HepG2 (cell line): ENCODE measurements around the gene CATSPERD. TPM values are rescaled to one million over a fixed set of nuclear protein-coding genes. Genes with fewer than 3 reads are reported as not detected.

ENCODE experiments used
- ATRX ChIP-seq: sonication (generic); formaldehyde crosslinking; IDR thresholded peaks from 2 replicates; pipeline ENCODE4 v1.4.0; 2020; ENCODE audit warnings: missing genetic modification reagents, borderline replicate concordance
- JUN ChIP-seq: sonication (generic); formaldehyde crosslinking; IDR thresholded peaks from 2 replicates; pipeline ENCODE4 v1.4.0; 2020; ENCODE audit warnings: mild to moderate bottlenecking, missing genetic modification reagents
- MIER2 ChIP-seq: IDR thresholded peaks from 2 replicates; pipeline ENCODE4 v1.6.1; 2016; ENCODE audit warnings: missing biosample characterization, missing genetic modification reagents
- PCBP1 ChIP-seq: fragments of 200-400 bp; formaldehyde crosslinking; IDR thresholded peaks from 2 replicates; pipeline ENCODE4 v1.6.1; 2017; ENCODE audit warnings: mild to moderate bottlenecking, low read depth, low read length, borderline replicate concordance
- POLR2AphosphoS5 ChIP-seq: IDR thresholded peaks from 2 replicates; pipeline ENCODE4 v1.6.1; 2012; ENCODE audit warnings: low read depth, low read length
- RARG ChIP-seq: sonication (generic); formaldehyde crosslinking; IDR thresholded peaks from 2 replicates; pipeline ENCODE4 v1.4.0; 2020; ENCODE audit warnings: low read depth, mild to moderate bottlenecking, missing genetic modification reagents
- RELA ChIP-seq: sonication (generic); formaldehyde crosslinking; IDR thresholded peaks from 2 replicates; pipeline ENCODE4 v1.4.0; 2020; ENCODE audit warnings: missing genetic modification reagents
- RNF2 ChIP-seq: fragments of 450-650 bp; conservative IDR thresholded peaks from 2 replicates; pipeline ENCODE4 v1.6.1; 2016; ENCODE audit warnings: low read depth
- SNRNP70 ChIP-seq: fragments of 200-400 bp; formaldehyde crosslinking; IDR thresholded peaks from 2 replicates; pipeline ENCODE4 v1.6.1; 2017; ENCODE audit warnings: mild to moderate bottlenecking, low read depth, low read length, moderate library complexity
- ZFP82 ChIP-seq: sonication (generic); formaldehyde crosslinking; IDR thresholded peaks from 2 replicates; pipeline ENCODE4 v1.5.1; 2020; ENCODE audit warnings: mild to moderate bottlenecking, missing genetic modification reagents, borderline replicate concordance
- ZMYM3 ChIP-seq: sonication (generic); formaldehyde crosslinking; IDR thresholded peaks from 2 replicates; pipeline ENCODE4 v1.5.1; 2020; ENCODE audit warnings: mild to moderate bottlenecking, missing genetic modification reagents
- ZNF557 ChIP-seq: sonication (generic); formaldehyde crosslinking; IDR thresholded peaks from 2 replicates; pipeline ENCODE4 v1.4.0; 2020; ENCODE audit warnings: missing genetic modification reagents
- ZNF747 ChIP-seq: sonication (generic); formaldehyde crosslinking; IDR thresholded peaks from 2 replicates; pipeline ENCODE4 v1.8.1; 2023; ENCODE audit warnings: missing genetic modification reagents, mild to moderate bottlenecking, borderline replicate concordance
- ZSCAN25 ChIP-seq: sonication (generic); formaldehyde crosslinking; IDR thresholded peaks from 2 replicates; pipeline ENCODE4 v1.8.0; 2022; ENCODE audit warnings: mild to moderate bottlenecking, missing genetic modification reagents
- polyA plus RNA-seq, 8 experiments: library from polyadenylated mRNA; depleted of rRNA in 3 of 8; stranded (reverse) in 7 of 8; unstranded in 1 of 8; fragments of >200 nt; fragmentation: Illumina TruSeq in 4 of 8; extraction: Trizol in 4 of 8; gene quantifications; 2 replicates each; pipeline versions ENCODE4 v1.2.1 to v1.2.3, GENCODE V29; 2011 to 2016; ENCODE audit warnings: low read depth in 4 of 8, missing spikeins in 1 of 8, mixed read lengths in 1 of 8; ENCODE audit not compliant: insufficient read depth in 1 of 8
- total RNA-seq, 5 experiments: library from RNA; depleted of rRNA; stranded (reverse); fragments of >200 nt; fragmentation: Illumina TruSeq; extraction: Trizol; gene quantifications; 2 replicates each; pipeline ENCODE4 v1.2.3, GENCODE V29; 2016; ENCODE audit warnings: low read depth in 1 of 5
- TF ChIP-seq, protein P1 (sequence below): sonication (generic); formaldehyde crosslinking; IDR thresholded peaks from 2 replicates; pipeline ENCODE4 v1.4.0; 2020; ENCODE audit warnings: mild to moderate bottlenecking, low read depth, missing genetic modification reagents
- TF ChIP-seq, protein P2 (sequence below): sonication (generic); formaldehyde crosslinking; conservative IDR thresholded peaks from 2 replicates; pipeline ENCODE4 v1.4.0; 2020; ENCODE audit warnings: missing genetic modification reagents
- TF ChIP-seq, protein P3 (sequence below): sonication (generic); formaldehyde crosslinking; IDR thresholded peaks from 2 replicates; pipeline ENCODE4 v1.8.0; 2022; ENCODE audit warnings: mild to moderate bottlenecking, missing genetic modification reagents, borderline replicate concordance
- TF ChIP-seq, protein P4 (sequence below): sonication (generic); formaldehyde crosslinking; IDR thresholded peaks from 2 replicates; pipeline ENCODE4 v1.8.1; 2023; ENCODE audit warnings: mild to moderate bottlenecking, missing genetic modification reagents, borderline replicate concordance
- TF ChIP-seq, protein P5 (sequence below): IDR thresholded peaks from 2 replicates; pipeline ENCODE4 v1.6.1; 2016; ENCODE audit warnings: low read depth, control low read depth
- TF ChIP-seq, protein P6 (sequence below), 2 experiments: sonication (generic) in 1 of 2; formaldehyde crosslinking in 1 of 2; IDR thresholded peaks; 2 replicates each; pipeline versions ENCODE4 v1.5.1 to v1.6.1; 2011 to 2020; ENCODE audit warnings: borderline replicate concordance in 1 of 2, low read depth in 1 of 2, low read length in 1 of 2, mild to moderate bottlenecking in 1 of 2, missing genetic modification reagents in 1 of 2, moderate library complexity in 1 of 2

CATSPERD gene
- total and polyA plus RNA-seq, 2 of the 13 experiments (the other 11 are each of a cell fraction or from before 2014, with no cell fraction given), result 0.04 TPM; not detected in 1

DNA sequence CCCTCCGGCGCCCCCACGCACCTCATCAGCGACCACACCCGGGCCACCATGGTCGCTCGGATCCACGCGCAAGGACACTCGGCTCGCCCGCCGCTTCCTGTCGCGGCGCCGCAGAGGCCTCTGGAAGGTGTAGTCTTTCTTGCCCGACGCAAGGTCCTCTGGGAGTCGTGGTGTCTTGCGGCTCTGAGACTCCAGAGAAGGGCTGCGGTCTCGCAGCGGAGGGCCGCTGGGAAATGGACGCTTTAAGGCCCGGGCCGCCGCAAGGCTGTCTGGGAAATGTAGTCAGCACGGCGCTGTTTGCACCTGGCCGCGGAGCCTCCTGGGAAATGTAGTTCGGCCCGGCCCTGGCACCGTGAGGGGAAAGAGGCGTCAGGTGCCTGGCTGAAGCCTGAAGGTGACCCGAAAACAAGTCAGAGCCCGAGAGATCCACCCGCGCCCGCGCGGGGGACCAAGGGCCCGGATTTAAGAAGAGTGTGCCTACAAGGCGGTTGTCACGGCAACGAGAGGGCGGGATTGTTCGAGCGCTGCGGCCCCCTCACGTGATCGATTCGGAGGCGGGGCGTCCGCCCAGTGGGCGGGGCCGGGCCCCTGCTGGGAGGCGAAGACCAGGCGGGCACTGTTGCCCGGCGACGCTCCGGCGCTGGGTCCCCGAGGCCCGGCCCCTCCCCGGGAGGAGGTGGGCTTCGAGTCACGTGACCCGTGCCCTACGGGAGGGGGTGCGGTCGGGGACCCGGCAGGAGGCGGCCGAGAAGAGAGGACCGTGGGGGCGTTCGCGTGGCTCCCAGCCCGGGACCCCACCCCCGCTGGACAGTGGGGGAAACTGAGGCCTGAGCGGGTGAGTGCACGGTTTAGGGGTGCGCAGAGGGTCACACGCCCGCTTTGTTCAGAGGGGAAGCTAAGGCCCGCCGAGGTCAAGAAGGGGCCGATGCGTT is 39.7 kb upstream of the CATSPERD start, which contains the start of the genes HSD11B1L and MICOS13 (continued):
- TF ChIP-seq, protein P1, sequence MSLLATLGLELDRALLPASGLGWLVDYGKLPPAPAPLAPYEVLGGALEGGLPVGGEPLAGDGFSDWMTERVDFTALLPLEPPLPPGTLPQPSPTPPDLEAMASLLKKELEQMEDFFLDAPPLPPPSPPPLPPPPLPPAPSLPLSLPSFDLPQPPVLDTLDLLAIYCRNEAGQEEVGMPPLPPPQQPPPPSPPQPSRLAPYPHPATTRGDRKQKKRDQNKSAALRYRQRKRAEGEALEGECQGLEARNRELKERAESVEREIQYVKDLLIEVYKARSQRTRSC (CRISPR knock-in tag), result no peak
- TF ChIP-seq, protein P2, sequence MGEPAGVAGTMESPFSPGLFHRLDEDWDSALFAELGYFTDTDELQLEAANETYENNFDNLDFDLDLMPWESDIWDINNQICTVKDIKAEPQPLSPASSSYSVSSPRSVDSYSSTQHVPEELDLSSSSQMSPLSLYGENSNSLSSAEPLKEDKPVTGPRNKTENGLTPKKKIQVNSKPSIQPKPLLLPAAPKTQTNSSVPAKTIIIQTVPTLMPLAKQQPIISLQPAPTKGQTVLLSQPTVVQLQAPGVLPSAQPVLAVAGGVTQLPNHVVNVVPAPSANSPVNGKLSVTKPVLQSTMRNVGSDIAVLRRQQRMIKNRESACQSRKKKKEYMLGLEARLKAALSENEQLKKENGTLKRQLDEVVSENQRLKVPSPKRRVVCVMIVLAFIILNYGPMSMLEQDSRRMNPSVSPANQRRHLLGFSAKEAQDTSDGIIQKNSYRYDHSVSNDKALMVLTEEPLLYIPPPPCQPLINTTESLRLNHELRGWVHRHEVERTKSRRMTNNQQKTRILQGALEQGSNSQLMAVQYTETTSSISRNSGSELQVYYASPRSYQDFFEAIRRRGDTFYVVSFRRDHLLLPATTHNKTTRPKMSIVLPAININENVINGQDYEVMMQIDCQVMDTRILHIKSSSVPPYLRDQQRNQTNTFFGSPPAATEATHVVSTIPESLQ, result no peak
- TF ChIP-seq SNRNP70 (no peak), ZFP82 (0 out of 2 replicates have a peak, but pooled peaks have one; percentile 75), PCBP1 (no peak), ZSCAN25 (no peak), RNF2 (no peak), JUN (no peak), ZNF747 (CRISPR knock-in tag) (peak; percentile 24; the same call in 1 of the 2 replicates), RELA (CRISPR knock-in tag) (no peak), POLR2AphosphoS5 (peak; percentile 73), ZNF557 (CRISPR knock-in tag) (no peak; the same call in 1 of the 2 replicates), ATRX (no peak), MIER2 (CRISPR knock-in tag) (no peak), ZMYM3 (CRISPR knock-in tag) (no peak; the same call in 1 of the 2 replicates), RARG (no peak)
- TF ChIP-seq, protein P3, sequence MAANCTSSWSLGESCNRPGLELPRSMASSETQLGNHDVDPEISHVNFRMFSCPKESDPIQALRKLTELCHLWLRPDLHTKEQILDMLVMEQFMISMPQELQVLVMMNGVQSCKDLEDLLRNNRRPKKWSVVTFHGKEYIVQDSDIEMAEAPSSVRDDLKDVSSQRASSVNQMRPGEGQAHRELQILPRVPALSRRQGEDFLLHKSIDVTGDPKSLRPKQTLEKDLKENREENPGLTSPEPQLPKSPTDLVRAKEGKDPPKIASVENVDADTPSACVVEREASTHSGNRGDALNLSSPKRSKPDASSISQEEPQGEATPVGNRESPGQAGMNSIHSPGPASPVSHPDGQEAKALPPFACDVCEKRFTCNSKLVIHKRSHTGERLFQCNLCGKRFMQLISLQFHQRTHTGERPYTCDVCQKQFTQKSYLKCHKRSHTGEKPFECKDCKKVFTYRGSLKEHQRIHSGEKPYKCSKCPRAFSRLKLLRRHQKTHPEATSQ, result no peak
- TF ChIP-seq, protein P4, sequence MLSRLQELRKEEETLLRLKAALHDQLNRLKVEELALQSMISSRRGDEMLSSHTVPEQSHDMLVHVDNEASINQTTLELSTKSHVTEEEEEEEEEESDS, result no peak
- TF ChIP-seq, protein P5, sequence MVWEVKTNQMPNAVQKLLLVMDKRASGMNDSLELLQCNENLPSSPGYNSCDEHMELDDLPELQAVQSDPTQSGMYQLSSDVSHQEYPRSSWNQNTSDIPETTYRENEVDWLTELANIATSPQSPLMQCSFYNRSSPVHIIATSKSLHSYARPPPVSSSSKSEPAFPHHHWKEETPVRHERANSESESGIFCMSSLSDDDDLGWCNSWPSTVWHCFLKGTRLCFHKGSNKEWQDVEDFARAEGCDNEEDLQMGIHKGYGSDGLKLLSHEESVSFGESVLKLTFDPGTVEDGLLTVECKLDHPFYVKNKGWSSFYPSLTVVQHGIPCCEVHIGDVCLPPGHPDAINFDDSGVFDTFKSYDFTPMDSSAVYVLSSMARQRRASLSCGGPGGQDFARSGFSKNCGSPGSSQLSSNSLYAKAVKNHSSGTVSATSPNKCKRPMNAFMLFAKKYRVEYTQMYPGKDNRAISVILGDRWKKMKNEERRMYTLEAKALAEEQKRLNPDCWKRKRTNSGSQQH (CRISPR knock-in tag), result no peak
- TF ChIP-seq, protein P6, sequence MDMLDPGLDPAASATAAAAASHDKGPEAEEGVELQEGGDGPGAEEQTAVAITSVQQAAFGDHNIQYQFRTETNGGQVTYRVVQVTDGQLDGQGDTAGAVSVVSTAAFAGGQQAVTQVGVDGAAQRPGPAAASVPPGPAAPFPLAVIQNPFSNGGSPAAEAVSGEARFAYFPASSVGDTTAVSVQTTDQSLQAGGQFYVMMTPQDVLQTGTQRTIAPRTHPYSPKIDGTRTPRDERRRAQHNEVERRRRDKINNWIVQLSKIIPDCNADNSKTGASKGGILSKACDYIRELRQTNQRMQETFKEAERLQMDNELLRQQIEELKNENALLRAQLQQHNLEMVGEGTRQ (IDR thresholded peaks at IDR 0.05; ENCODE audit: low read depth, low read length), result peak; percentile 94
- TF ChIP-seq, protein P6 (CRISPR knock-in tag; IDR thresholded peaks at IDR 0.05; ENCODE audit: borderline replicate concordance), result peak; percentile 98; the same call in 1 of the 2 replicates
